ENCODE data around the gene F2RL2.

F2RL2 gene

GRCh38 chr5:76582230-76583162 lies 40.7 kb downstream of the F2RL2 start:
- DNase-seq: peak; percentile 63

DNA sequence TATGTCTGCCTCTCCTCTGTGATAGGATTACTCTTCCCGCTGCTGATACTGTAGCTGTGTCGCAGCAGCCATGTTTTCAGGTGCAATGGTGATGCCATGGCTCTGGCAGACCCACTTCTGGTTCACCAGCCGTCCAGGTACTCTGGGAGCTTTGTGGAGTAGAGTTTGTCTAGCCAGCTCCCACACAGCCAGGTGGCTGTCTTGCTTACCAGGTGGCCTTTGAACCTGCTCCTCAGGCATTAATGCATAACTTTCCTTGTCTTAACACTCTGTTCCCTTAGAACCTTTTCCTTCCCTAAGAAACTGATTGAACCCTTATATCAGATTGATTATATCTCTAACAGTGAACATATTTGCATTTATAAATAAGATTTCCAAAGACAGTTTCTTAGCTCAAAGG lies 42.2 kb downstream of the F2RL2 start:
- DNase-seq: no peak

GRCh38 chr5:76579166-76579937 lies 43.9 kb downstream of the F2RL2 start:
- no peak for DNase-seq

DNA sequence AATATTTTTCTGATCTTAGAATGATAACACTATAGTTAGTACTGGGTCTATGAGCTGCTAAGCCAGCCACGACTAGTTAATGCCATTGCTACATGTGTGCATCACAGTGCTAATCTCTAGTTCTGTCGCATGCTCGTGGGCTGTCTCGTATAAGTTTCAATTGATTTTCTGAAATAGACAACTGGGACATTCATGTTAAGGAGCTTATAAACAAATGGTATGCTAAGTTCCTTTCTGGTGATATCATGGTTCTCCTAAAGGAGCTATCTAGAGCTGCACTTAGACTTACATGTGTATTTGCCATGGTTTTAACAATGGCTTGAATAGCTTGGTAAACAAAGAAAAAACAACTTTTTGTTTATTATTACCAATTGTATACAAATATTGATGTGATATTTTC lies 46.2 kb downstream of the F2RL2 start:
- DNase-seq: no peak

DNA sequence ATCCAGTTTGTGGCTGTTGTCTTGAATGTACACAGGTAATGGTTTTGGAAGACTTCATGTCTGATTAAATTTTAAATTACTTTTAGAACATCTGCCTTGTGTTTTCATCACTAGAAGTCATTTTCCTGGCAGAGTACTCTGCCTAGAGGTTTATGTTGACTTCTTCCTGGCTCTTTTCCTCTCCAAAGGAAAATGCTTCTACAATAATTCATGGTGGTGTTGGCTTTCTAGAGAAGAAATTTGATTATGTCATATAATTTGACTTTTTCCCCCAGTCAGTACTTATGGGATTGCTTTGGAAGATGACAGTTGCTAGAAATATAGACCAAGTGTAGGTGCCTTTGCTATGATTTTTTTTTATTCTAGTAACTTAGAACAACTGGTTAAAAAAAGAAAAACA lies 46.8 kb downstream of the F2RL2 start:
- DNase-seq: no peak

GRCh38 chr5:76571559-76571958 lies 51.6 kb downstream of the F2RL2 start:
- DNase-seq: no peak

DNA sequence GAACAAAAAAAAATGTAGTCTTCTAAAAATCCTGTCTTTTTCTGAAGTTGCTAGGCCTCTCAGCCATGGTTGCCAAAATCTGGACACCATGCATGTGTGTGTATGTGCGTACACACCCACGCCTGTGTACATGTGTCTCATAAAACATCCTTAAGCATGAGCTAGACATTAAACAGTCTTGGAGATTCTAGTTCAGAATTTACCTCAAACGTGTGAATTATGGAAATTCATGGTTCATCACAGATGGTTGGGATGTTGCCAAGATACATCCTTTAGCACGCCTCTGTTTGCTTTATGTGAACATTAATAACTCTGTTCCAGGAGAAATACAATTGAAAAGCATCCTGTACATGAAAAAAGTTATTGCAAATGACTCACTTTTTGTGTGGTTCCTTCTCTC lies 53.0 kb downstream of the F2RL2 start:
- no peak for DNase-seq

All from hematopoietic multipotent progenitor cell treated with erythropoietin and hydrocortisone succinate and interleukin-3 and kit ligand, for 8 days (in vitro differentiated cells).